OCI-LY3 (cell line): ENCODE measurements around the gene CCDC80.

ENCODE experiments used
- H2AFZ ChIP-seq: fragments of 200-600, 300-600 bp; shearing (Covaris generic); 2 replicates; pipeline ENCODE4 v1.6.0; 2014; ENCODE audit warnings: antibody characterized with exemption, low read depth, low read length
- H3K27ac ChIP-seq: fragments of 200-600, 300-600 bp; sonication (generic); 2 replicates; pipeline ENCODE4 v1.5.1; 2014; ENCODE audit warnings: mild to moderate bottlenecking, low read length, moderate library complexity, mixed read lengths
- H3K27me3 ChIP-seq: fragments of 200-600, 300-600 bp; sonication (generic); 2 replicates; pipeline ENCODE4 v1.6.1; 2014; ENCODE audit warnings: low read depth, low read length, mixed read lengths
- H3K36me3 ChIP-seq: fragments of 200-600, 300-600 bp; sonication (generic); replicated peaks from 2 replicates; pipeline ENCODE3; 2014; ENCODE audit warnings: low read depth, low read length, mixed read lengths
- H3K4me1 ChIP-seq: fragments of 300-600, 200-600 bp; sonication (generic); 2 replicates; pipeline ENCODE4 v1.6.1; 2014; ENCODE audit warnings: low read length, mixed read lengths
- H3K4me2 ChIP-seq: fragments of 200-600, 300-600 bp; sonication (generic); 2 replicates; pipeline ENCODE4 v1.6.1; 2014; ENCODE audit warnings: low read length, mixed read lengths
- H3K4me3 ChIP-seq: fragments of 300-600, 200-600 bp; sonication (generic); 2 replicates; pipeline ENCODE4 v1.5.1; 2014; ENCODE audit warnings: antibody characterized with exemption, mild to moderate bottlenecking, low read length, moderate library complexity
- H3K79me2 ChIP-seq: fragments of 300-600, 200-600 bp; shearing (Covaris generic); 2 replicates; pipeline ENCODE4 v1.6.1; 2014; ENCODE audit warnings: mild to moderate bottlenecking, low read length, mixed read lengths
- H3K9ac ChIP-seq: fragments of 300-600, 200-600 bp; shearing (Covaris generic); 2 replicates; pipeline ENCODE4 v1.6.0; 2014; ENCODE audit warnings: mild to moderate bottlenecking, low read length, moderate library complexity
- H3K9me3 ChIP-seq: fragments of 200-600, 300-600 bp; shearing (Covaris generic); 2 replicates; pipeline ENCODE4 v1.6.1; 2014; ENCODE audit warnings: low read length, mixed read lengths; ENCODE audit not compliant: insufficient read depth
- H4K20me1 ChIP-seq: fragments of 200-600, 300-600 bp; sonication (generic); 2 replicates; pipeline ENCODE4 v1.6.1; 2016; ENCODE audit warnings: low read length, mixed read lengths; ENCODE audit not compliant: insufficient read depth
- CTCF ChIP-seq: fragments of 200-600, 300-600 bp; sonication (generic); IDR thresholded peaks from 2 replicates; pipeline ENCODE4 v1.5.1; 2014; ENCODE audit warnings: antibody characterized with exemption, low read length, low read depth
- EZH2phosphoT487 ChIP-seq: fragments of 200-600 bp; shearing (Covaris generic); IDR thresholded peaks from 2 replicates; pipeline ENCODE4 v1.6.1; 2018; ENCODE audit warnings: antibody characterized with exemption, mixed run types, low read depth

CCDC80 gene

GRCh38 chr3:112587336-112587735 lies 53.6 kb downstream of the CCDC80 start:
- Histone ChIP-seq H3K36me3 (peaks cover 37% of the 10 kb centered on the region), H3K9ac (no peak overlapping the region), H3K4me2 (no peak overlapping the region), H3K79me2 (no peaks in the 10 kb centered on the region), H3K9me3 (0 out of 2 replicates have a peak, but pooled peaks cover 1% of the 10 kb centered on the region), H3K27me3 (no peaks in the 10 kb centered on the region), H2AFZ (no peak overlapping the region), H3K4me3 (no peak overlapping the region), H4K20me1 (no peaks in the 10 kb centered on the region), H3K4me1 (peaks cover 36% of the 10 kb centered on the region), H3K27ac (no peak overlapping the region)
- TF ChIP-seq CTCF (no peak), EZH2phosphoT487 (no peak)

GRCh38 chr3:112585782-112586181 lies 55.2 kb downstream of the CCDC80 start:
- H3K36me3 ChIP-seq: peaks cover 36% of the 10 kb centered on the region
- H4K20me1 ChIP-seq: no peaks in the 10 kb centered on the region
- H3K79me2 ChIP-seq: no peaks in the 10 kb centered on the region
- peaks cover 41% of the 10 kb centered on the region for H3K4me1 ChIP-seq
- no peak overlapping the region for H3K27ac ChIP-seq
- H3K4me2 ChIP-seq: no peak overlapping the region
- no peak overlapping the region for H2AFZ ChIP-seq
- no peak for TF ChIP-seq CTCF
- no peak for TF ChIP-seq EZH2phosphoT487
- H3K27me3 ChIP-seq: no peaks in the 10 kb centered on the region
- H3K9ac ChIP-seq: no peak overlapping the region
- H3K9me3 ChIP-seq: no peaks in the 10 kb centered on the region
- H3K4me3 ChIP-seq: no peak overlapping the region

GRCh38 chr3:112583105-112583504 lies 57.8 kb downstream of the CCDC80 start:
- Histone ChIP-seq H3K4me1 (peaks cover 56% of the 10 kb centered on the region), H3K4me3 (peak overlapping the region; percentile 6; the same call in 1 of the 2 replicates), H4K20me1 (no peaks in the 10 kb centered on the region), H3K27ac (peak overlapping the region; percentile 60), H3K9me3 (no peaks in the 10 kb centered on the region), H3K9ac (peak overlapping the region; percentile 15), H2AFZ (no peak overlapping the region), H3K4me2 (peak overlapping the region; percentile 50), H3K79me2 (no peaks in the 10 kb centered on the region), H3K27me3 (no peaks in the 10 kb centered on the region), H3K36me3 (peaks cover 49% of the 10 kb centered on the region)
- no peak for TF ChIP-seq CTCF
- TF ChIP-seq EZH2phosphoT487: no peak

- Histone ChIP-seq H3K4me3 (peak overlapping the region; percentile 6; the same call in 1 of the 2 replicates), H3K9me3 (no peaks in the 10 kb centered on the region), H3K4me1 (peaks cover 52% of the 10 kb centered on the region), H3K36me3 (peaks cover 46% of the 10 kb centered on the region), H3K27ac (peak overlapping the region; percentile 60), H3K9ac (peak overlapping the region; percentile 15), H3K79me2 (no peaks in the 10 kb centered on the region), H3K4me2 (peak overlapping the region; percentile 50), H4K20me1 (no peaks in the 10 kb centered on the region), H2AFZ (no peak overlapping the region), H3K27me3 (no peaks in the 10 kb centered on the region)
- TF ChIP-seq EZH2phosphoT487: no peak
- TF ChIP-seq CTCF: peak; percentile 83
Observed at GRCh38 chr3:112582244-112582874, 58.6 kb downstream of the CCDC80 start.
